Spleen (tissue), 7 donors: Measurements from ENCODE around the gene REPS2.

ENCODE experiments used
- POLR2A ChIP-seq, 3 donors: fragments of 450-650 bp; IDR thresholded peaks; one replicate each; pipeline ENCODE4 v1.5.1; 2017; ENCODE audit warnings: antibody characterized with exemption in 3 of 3, mild to moderate bottlenecking in 1 of 3
- TF ChIP-seq, protein P1 (sequence below), 11 experiments: fragments of 200-600 bp in 7 of 11; fragments of 450-650 bp in 4 of 11; sonication (generic) in 4 of 11; IDR thresholded peaks in 8 of 11; conservative IDR thresholded peaks in 3 of 11; 1 replicate in 7 of 11; 2 replicates in 4 of 11; pipeline versions ENCODE4 v1.4.0 to v1.8.0; 2016 to 2021; ENCODE audit warnings: antibody characterized with exemption in 11 of 11, inconsistent platforms in 4 of 11, mild to moderate bottlenecking in 1 of 11
- donor health status: DM: no; HTN: no; CAD: no; lungs with moderate emphysema.
- donor health status: DM: no; HTN: no; CAD: no.
- donor health status: DM: no; HTN: no; CAD: no.

DNA sequence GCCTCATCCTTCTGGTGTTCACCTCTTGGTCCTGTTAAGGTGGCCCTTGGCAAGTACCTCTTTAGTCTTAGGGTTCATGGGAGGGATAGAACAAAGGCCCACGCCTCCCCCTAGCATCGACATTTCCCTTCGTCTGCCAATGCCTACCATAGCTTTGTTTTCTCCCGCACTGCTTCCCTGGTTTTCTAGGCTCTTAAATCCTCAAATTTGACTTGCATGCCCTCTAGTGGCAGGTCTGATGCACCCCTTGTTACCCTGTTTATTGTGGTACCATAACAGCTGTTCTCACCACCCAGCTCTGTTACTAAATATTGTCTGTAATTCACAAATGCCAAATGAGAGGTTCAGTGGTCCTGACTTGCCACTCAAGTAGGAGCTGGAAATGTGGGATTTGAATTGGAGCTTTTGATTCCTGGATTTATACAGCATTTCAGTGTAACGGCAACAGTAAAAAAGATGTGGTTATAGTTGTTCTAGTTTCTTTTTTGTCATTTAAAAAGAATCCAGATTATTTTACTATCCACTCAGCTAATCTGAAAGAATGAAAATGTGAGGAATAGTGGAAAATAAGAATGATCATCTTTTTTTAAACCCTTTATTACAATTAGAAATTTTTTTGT lies 100.1 kb downstream of the REPS2 start:
- TF ChIP-seq POLR2A (IDR thresholded peaks at IDR 0.05), result no peak
- TF ChIP-seq, protein P1, sequence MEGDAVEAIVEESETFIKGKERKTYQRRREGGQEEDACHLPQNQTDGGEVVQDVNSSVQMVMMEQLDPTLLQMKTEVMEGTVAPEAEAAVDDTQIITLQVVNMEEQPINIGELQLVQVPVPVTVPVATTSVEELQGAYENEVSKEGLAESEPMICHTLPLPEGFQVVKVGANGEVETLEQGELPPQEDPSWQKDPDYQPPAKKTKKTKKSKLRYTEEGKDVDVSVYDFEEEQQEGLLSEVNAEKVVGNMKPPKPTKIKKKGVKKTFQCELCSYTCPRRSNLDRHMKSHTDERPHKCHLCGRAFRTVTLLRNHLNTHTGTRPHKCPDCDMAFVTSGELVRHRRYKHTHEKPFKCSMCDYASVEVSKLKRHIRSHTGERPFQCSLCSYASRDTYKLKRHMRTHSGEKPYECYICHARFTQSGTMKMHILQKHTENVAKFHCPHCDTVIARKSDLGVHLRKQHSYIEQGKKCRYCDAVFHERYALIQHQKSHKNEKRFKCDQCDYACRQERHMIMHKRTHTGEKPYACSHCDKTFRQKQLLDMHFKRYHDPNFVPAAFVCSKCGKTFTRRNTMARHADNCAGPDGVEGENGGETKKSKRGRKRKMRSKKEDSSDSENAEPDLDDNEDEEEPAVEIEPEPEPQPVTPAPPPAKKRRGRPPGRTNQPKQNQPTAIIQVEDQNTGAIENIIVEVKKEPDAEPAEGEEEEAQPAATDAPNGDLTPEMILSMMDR (IDR thresholded peaks at IDR 0.05 in 8 of 11, conservative IDR thresholded peaks at IDR 0.05 in 3 of 11), result peak; percentile 18 to 69 (median 66)
